Motor neuron (in vitro differentiated cells): Measurements from ENCODE around the gene CDH13. TPM values are rescaled to one million over a fixed set of nuclear protein-coding genes. Genes with fewer than 3 reads are reported as not detected.

Experiments used
- ATAC-seq, 8 experiments: fragments of 200-7000 bp; cut with Tn5 transposase; replicated peaks in 6 of 8; 2 replicates each; pipeline ENCODE4 v1.8.0; 2021; ENCODE audit warnings: mild to moderate bottlenecking in 8 of 8, moderate library complexity in 8 of 8
- H3K27ac ChIP-seq, 2 donors: fragments of 250-450 bp; sonication (Bioruptor Pico); 2 replicates each; pipeline ENCODE4 v1.9.0; 2021; ENCODE audit warnings: antibody characterized with exemption in 2 of 2, mild to moderate bottlenecking in 2 of 2, moderate library complexity in 1 of 2
- H3K4me1 ChIP-seq, 2 donors: fragments of 250-450 bp; sonication (Bioruptor Pico); replicated peaks in 1 of 2; 2 replicates each; pipeline ENCODE4 v1.6.1; 2021; ENCODE audit warnings: antibody characterized with exemption in 2 of 2, mild to moderate bottlenecking in 2 of 2, moderate library complexity in 1 of 2
- H3K4me3 ChIP-seq, 5 donors: fragments of 250-450 bp; sonication (Bioruptor Pico); 2 replicates each; pipeline ENCODE4 v1.9.0; 2021; ENCODE audit warnings: antibody characterized with exemption in 5 of 5, mild to moderate bottlenecking in 5 of 5, moderate library complexity in 4 of 5
- WGBS, 10 experiments: fragments of 450-650 bp; shearing (Covaris generic); methylation state at CpG; one replicate each; pipeline ENCODE4 v1.0.0; 2022; 5-methylcytosine and 5-hydroxymethylcytosine counted together
- in situ Hi-C, 9 experiments: fragments of 400-800 bp; cut with MboI; loops; one replicate each; pipeline ENCODE4 v1.15.0; 2021; ENCODE audit warnings: low sequenced_read_pairs in 9 of 9, low pct_unique_long_range_greater_than_20kb in 2 of 9; ENCODE audit not compliant: unreplicated experiment in 9 of 9
- total RNA-seq, 8 experiments: library from RNA; unstranded; fragments of 300-600 nt; gene quantifications; 2 replicates each; pipeline versions ENCODE4 v1.2.3 to v1.2.4, GENCODE V29; 2022

CDH13 gene
- total RNA-seq, 8 experiments from 2014 or later = 0.42 to 10.3 (median 3.4) TPM

DNA sequence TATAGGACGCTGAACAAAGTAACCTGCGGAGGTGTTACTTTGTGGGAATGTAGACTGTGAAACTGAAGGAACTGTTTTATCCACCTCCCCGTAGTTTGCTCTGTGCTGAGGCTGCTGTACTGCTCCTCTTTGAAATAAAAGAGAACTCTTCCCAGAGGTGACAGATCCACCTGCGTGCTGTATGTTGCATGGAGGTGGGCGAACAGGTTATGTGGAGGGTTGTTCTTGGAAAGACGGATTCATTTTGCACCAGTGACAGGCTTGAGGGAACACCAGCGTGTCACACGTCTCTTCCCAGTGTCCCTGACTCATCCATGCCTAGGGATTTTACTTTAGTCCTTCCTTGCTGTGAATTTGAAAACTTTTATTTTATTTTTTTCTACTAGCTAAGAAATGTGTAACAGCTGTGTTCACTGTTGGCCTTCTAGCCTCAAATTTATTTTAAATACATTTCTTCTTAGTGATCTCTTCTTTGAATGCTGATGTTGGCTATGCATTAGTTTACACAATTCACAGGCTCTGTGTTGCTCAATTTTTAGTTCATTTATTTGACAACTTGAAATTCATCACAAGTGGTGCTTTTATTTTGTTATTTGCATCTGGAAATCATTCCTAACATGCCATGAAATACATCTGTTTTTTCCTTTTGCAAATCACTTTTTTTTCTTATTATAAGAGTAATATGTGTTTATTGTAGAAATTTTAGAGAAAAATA is 512.4 kb downstream of the CDH13 start:
- H3K27ac ChIP-seq = no peak overlapping the region
- peaks cover 10 to 12% of the 10 kb centered on the region in 2 donors for H3K4me1 ChIP-seq
- ATAC-seq = no peak
- WGBS, 10 experiments = 80 to 100% (median 91%) methylated on average over 1 to 6 of the region's 8 CpGs; no CpG with 5 or more reads in 3 of the 10 experiments
- in situ Hi-C loops = no loop called here
- no peak overlapping the region for H3K4me3 ChIP-seq

DNA sequence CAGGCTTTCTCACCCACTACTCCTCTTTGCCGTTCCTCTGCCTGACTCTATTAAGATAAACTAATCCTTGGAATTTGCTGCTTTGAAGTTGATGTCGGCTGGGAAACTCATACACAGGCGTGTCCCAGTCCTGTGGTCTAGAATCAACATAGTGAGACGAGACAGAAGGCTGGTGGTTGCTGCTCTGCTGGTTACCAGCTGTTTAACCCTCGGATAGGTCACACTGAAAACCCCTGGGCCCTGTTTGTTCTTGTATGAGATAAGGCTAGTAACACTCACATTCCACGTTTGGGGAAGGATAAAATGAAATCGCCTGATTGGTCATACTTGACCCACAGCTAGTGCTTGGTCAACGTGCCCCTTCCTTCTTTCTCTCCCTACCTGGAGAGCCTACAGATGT is 517.0 kb downstream of the CDH13 start:
- in situ Hi-C loops = no loop called here
- ATAC-seq = peak in 3 of 8 experiments; percentile 25 to 95 (median 41)
- Histone ChIP-seq H3K27ac (no peak overlapping the region), H3K4me1 (no peaks in the 10 kb centered on the region), H3K4me3 (no peak overlapping the region)
- WGBS, 10 experiments = 6 to 80% (median 52%) methylated on average over 1 to 7 of the region's 8 CpGs; no CpG with 5 or more reads in 3 of the 10 experiments

DNA sequence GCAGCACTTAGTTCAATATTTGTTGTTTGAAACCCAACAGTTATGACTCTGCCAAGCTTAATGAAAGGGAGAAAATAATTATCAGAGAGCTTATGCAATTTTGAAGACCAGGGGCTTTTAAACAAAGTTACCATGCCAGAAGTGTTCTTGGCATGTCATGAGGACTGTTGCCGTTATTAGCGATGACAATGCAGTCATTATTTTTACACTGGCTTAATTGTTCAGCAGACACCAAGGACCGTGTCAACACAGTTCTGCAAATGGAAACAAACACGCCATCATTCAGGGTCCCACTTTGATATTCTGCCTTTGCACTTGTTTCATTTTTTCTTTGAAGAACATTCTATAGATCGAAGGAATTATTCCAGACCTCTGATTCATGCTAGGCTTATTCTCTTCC is 518.5 kb downstream of the CDH13 start:
- 58 to 100% (median 88%) methylated on average over 2 to 5 of the region's 5 CpGs; no CpG with 5 or more reads in 2 of the 10 experiments for WGBS, 10 experiments
- no peak overlapping the region for H3K27ac ChIP-seq
- no peaks in the 10 kb centered on the region for H3K4me1 ChIP-seq
- H3K4me3 ChIP-seq = no peak overlapping the region
- no peak for ATAC-seq
- in situ Hi-C loops = no loop called here

DNA sequence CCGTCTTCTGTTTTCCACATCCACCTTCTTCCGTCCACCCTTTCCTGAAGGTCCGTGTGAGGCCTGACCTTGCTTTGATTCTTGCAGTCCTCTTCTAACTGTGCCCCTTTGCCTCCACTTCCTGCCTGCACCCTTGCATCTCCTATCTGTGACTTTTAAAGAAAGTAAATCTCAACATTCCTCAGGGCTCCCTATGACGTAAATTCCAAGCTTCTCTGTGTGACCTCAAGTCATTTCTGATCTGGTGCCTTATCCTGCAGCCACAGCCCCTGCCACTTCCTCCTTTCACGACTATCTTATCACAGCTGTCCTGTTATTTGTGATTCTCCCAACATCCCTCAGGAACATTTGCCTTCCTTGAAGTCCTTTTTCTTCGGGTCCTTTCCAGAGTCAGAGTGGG is 520.5 kb downstream of the CDH13 start:
- 51 to 100% (median 90%) methylated on average over 1 to 6 of the region's 6 CpGs; no CpG with 5 or more reads in 2 of the 10 experiments for WGBS, 10 experiments
- Histone ChIP-seq H3K27ac (no peak overlapping the region), H3K4me3 (no peak overlapping the region), H3K4me1 (no peaks in the 10 kb centered on the region)
- in situ Hi-C loops = no loop called here
- no peak for ATAC-seq

DNA sequence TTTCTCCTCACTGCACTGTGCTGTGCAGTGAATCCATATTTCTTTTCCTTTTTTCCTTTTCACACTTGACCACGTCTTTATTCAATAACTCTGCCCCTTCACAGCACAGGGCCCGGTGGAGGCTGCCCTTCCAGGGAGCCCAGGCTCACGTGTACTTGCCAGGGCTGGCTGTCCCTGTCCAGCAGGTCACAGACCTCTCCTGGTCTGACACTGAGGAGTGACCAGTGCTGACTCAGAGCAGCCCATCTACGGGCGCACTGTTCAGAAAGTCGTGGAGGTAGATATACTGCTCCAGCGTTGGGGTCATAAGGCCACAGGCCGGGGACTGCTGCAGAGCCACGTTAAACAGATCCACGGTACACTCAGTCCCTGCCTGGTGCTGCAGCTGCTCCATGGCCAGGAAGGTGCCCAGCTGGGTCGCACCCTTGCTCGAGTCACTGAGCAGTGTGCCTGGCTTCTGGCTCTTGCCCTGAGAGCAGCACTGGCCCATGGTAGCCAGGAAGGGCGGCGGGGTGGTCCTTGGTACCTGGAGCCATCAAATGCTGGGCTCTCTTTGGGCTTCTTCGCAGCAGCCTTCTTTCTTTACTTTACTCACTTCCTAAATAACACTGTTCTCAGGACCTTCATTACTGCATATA is 531.7 kb downstream of the CDH13 start:
- H3K4me3 ChIP-seq = no peak overlapping the region
- ATAC-seq = peak in 2 of 8 experiments; percentile 29 to 33
- H3K4me1 ChIP-seq = peaks cover 10 to 26% of the 10 kb centered on the region in 2 donors
- in situ Hi-C loops = no loop called here
- 52 to 100% (median 76%) methylated on average over 1 to 7 of the region's 15 CpGs; no CpG with 5 or more reads in 2 of the 10 experiments for WGBS, 10 experiments
- H3K27ac ChIP-seq = no peak overlapping the region

DNA sequence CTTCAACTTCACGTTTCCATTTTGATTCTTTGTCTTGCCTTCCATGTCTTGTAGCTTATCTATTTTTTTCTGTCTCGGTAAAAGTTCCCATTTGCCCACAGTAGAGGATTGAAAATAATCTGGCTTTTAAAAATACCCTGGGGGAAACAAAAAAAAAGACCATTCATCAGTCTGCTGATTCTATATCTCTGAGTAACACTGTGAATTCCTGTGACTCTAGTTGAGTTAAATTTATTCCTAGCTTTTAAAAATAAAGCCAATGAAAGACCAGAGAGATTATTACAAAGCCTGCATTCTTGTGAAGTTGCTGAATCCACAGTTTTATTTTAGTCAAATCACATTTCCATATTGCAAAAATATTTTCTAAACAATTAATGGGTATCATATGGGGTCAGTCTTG is 532.3 kb downstream of the CDH13 start:
- Histone ChIP-seq H3K4me1 (peaks cover 10 to 26% of the 10 kb centered on the region in 2 donors), H3K4me3 (no peak overlapping the region), H3K27ac (no peak overlapping the region)
- in situ Hi-C loops = no loop called here
- 8 to 100% (median 85%) methylated on average over 1 to 2 of the region's 2 CpGs for WGBS, 10 experiments
- no peak for ATAC-seq

DNA sequence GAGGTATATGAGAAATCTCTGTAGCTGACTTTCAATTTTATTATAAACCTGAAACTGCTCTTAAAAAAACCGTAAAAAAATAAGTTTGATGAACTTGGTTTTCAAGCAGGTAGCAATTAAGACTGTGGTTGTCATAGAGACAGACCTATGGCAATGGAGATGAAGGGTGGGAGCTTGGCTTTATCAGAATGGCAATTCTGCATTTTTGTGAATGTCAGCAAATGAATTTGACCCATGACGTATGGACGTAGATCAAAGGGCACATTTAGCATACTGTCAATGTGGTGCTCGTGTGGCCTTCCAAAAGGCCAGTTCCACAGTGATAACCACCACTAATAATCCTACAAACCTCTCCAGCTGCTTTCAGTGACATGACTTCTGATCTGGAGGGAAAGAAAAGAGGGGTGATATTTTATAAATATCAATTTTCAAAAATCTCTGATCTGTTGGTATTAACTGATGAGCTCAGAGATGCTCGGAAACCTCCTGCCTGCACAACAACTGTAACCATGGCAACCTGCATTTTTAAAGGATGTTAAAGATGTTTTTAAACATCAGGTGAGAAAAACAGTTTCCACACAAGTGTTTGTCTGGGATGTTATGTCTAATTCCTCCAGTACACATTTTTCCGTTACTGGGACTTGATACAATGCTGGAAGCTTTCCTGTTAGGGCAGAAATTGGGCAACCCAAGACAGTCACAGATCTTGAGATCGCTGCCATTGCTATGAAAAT is 533.7 kb downstream of the CDH13 start:
- H3K4me1 ChIP-seq = peaks cover 10 to 26% of the 10 kb centered on the region in 2 donors
- no peak overlapping the region for H3K27ac ChIP-seq
- no peak overlapping the region for H3K4me3 ChIP-seq
- 13 to 87% (median 51%) methylated on average over 3 to 6 of the region's 7 CpGs; no CpG with 5 or more reads in 1 of the 10 experiments for WGBS, 10 experiments
- peak in 4 of 8 experiments; percentile 30 to 56 (median 45) for ATAC-seq
- in situ Hi-C loops = no loop called here

DNA sequence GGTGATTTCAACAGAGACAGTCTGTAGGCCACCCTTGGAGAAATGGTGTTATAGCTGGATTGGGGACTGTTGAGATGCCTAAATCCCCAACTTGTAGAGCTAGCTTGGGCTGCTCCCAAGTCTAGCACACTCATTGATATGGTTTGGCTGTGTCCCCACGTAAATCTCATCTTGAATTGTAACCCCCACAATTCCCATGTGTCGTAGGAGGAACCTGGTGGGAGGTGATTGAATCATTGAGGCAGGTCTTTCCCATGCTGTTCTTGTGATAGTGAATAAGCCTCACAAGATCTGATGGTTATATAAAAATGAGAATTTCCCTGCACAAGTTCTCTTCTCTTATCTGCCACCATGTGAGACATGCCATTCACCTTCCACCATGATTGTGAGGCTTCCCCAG is 536.0 kb downstream of the CDH13 start:
- no peak for ATAC-seq
- no peak overlapping the region for H3K27ac ChIP-seq
- in situ Hi-C loops = no loop called here

DNA sequence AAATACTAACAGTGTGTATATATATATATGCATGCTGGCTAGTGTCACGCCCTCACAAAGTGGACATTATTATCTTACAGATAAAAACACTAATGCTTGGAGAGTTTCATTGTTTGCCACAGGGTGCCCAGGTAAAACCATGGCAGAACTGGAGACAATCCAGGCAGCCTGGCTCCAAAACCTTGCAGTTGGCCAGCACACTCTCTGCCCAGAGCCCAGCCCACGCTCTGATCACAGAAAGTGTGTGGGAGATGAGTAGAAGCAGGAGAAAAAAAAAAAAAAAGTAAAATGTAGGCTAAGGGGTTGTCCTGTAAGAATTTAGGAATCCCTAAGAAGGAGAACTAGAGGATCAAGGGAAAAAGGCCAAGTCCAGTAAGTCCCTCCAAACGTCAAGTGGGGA is 538.0 kb downstream of the CDH13 start:
- ATAC-seq = no peak
- WGBS, 10 experiments = 33 to 100% (median 74%) methylated on average over 1 to 3 of the region's 3 CpGs; no CpG with 5 or more reads in 4 of the 10 experiments
- no peak overlapping the region for H3K4me3 ChIP-seq
- peaks cover 10 to 13% of the 10 kb centered on the region in 2 donors for H3K4me1 ChIP-seq
- no peak overlapping the region for H3K27ac ChIP-seq
- in situ Hi-C loops = no loop called here

More for the DNA sequence above, 536.0 kb downstream of the CDH13 start:
- H3K4me3 ChIP-seq = no peak overlapping the region
- 80 to 100% (median 94%) methylated on average over 1 to 2 of the region's 2 CpGs; no CpG with 5 or more reads in 7 of the 10 experiments for WGBS, 10 experiments
- peaks cover 10 to 15% of the 10 kb centered on the region in 2 donors for H3K4me1 ChIP-seq

DNA sequence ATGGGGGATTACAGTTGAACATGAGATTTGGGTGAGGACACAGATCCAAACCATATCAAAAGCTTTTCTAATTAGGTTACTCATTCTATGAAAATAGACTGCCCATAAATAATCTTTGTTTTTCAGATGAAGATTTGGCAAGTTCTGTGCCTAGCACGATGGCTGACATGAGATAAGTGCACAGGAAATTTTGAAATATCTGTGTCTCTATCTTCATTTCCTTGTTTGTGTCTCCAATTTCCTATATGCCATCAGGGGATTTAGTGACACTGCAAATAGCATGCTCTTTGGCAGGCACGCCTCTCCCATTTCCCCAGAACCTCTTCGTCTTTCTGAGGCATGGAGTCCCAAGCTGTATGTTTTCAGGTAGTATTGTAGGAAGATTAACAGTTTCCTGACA is 544.6 kb downstream of the CDH13 start:
- WGBS, 10 experiments = 34 to 84% (median 65%) methylated on average over 1 to 3 of the region's 3 CpGs; no CpG with 5 or more reads in 3 of the 10 experiments
- no peak overlapping the region for H3K27ac ChIP-seq
- in situ Hi-C loops = no loop called here

DNA sequence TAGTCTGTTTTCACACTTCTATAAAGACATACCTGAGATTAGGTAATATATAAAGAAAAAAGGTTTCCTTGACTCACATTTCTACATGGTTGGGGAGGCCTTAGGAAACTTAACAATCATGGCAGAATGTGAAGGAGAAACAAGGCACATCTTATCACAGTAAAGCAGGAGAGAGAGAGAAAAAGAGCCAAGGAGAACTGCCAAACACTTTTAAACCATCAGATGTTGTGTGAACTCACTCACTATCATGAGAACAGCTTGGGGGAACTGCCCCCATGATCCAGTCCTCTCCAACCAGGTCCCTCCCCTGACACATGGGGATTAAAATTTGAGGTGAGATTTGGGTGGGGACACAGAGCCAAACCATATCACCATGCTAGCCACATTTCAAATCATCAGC is 547.9 kb downstream of the CDH13 start:
- Histone ChIP-seq H3K4me1 (peaks cover 0 to 2% of the 10 kb centered on the region in 2 donors), H3K4me3 (no peak overlapping the region), H3K27ac (no peak overlapping the region)
- in situ Hi-C loops = no loop called here
- no peak for ATAC-seq

More for the DNA sequence above, 544.6 kb downstream of the CDH13 start:
- ATAC-seq = no peak
- Histone ChIP-seq H3K4me1 (no peaks in the 10 kb centered on the region), H3K4me3 (no peak overlapping the region)

DNA sequence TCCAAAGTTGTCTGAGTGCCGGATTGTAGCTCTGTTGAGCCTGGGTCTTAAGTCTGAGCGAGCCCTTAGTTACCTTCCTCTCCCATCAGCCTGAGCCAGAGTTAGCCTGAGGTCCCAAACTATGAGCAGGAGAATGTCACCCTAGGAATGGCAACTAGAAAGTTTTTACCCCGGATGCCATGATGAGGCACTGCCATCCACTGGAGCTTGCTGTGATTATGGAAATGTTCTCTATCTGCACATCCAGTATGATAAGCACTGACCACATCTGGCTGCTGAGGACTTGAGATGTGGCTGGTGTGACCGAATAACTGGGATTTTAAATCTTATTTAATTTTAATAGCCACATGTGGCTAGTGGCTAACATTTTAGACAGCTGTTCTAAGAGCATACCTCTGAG is 550.0 kb downstream of the CDH13 start:
- Histone ChIP-seq H3K4me3 (no peak overlapping the region), H3K27ac (no peak overlapping the region), H3K4me1 (peaks cover 0 to 2% of the 10 kb centered on the region in 2 donors)
- WGBS, 10 experiments = 79 to 100% (median 86%) methylated on average over 1 to 3 of the region's 4 CpGs; no CpG with 5 or more reads in 4 of the 10 experiments
- no peak for ATAC-seq
- in situ Hi-C loops = no loop called here

DNA sequence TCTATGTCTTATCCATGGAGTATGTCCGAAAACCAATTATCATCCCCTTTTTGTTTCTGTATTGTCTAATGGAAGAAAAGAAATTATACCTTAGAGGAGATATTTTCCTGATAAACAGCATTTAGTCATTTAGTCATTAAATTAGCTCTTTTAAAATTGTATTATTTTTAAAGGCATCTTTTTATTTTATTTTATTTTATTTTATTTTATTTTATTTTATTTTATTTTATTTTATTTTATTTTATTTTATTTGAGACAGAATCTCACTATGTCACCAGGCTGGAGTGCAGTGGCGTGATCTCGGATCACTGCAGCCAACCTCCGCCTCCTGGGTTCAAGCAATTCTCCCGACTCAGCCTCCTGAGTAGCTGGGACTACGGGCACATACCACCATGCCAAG is 559.1 kb downstream of the CDH13 start:
- 76 to 98% (median 91%) methylated on average over 3 to 6 of the region's 6 CpGs; no CpG with 5 or more reads in 1 of the 10 experiments for whole genome bisulfite sequencing, 10 experiments
- Histone ChIP-seq H3K4me1 (peaks cover 0 to 4% of the 10 kb centered on the region in 2 donors), H3K4me3 (no peak overlapping the region), H3K27ac (no peak overlapping the region)
- ATAC-seq = no peak
- in situ Hi-C loops = no loop called here
